Medulla oblongata (tissue), 1 donor: Measurements from ENCODE around the gene IKBKG.
"Not testable (repeated sequence)": the region's sequence is repeated elsewhere in the genome, so short reads cannot be mapped to it uniquely, and the experiment has no call there.

Experiments
- DNase-seq: peaks from one replicate; pipeline ENCODE4 v3.0.0-alpha.2; 2015; ENCODE audit errors: extremely low spot score

The IKBKG gene

DNA sequence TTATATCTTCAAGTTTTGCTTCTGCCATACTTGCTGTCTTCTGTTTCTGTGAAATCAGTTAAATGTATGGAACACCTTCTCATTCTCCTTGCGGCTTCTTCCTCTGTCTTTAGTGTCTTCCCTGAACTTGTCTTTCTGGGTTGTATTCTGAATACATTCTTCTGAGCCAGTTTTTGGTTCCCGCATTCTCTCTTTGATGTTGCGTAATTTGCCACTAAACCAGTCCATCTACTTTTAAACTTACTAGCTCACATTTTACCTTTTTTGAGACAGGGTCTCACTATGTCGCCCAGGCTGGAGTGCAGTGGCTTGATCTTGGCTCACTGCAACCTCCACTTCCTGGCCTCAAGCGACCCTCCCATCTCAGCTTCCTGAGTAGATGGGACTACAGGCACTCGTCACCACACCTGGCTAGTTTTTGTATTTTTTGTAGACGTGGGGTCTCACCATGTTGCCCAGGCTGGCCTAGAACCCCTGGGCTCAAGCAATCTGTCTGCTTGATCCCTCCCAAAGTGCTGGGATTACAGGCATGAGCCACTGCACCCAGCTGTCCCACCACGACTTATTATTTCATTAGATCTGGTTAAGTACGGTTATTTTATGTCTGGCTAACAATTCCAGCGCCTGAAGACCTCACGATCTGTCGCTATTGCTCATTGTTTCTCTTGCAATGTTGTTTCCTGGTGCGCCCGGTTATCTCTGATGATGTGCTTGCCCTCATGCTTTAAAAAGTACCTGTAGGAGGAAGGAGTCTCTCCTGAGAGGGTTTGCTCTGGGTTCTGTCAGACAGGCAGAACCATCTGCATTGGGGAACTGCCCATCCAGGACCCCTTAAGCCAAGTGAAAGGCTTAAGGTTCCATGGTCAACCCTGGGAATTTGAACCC lies 21.6 kb upstream of the IKBKG start:
- DNase-seq, result no peak

GRCh38 chrX:154526901-154527675 lies 20.3 kb upstream of the IKBKG start:
- DNase-seq, result peak; percentile 80

- no peak for DNase-seq
Observed at GRCh38 chrX:154529206-154529612, 18.2 kb upstream of the IKBKG start.

- DNase-seq, result no peak
Observed at GRCh38 chrX:154530286-154530685, 17.1 kb upstream of the IKBKG start.

GRCh38 chrX:154531626-154532025 lies 15.8 kb upstream of the IKBKG start:
- DNase-seq, result no peak

DNA sequence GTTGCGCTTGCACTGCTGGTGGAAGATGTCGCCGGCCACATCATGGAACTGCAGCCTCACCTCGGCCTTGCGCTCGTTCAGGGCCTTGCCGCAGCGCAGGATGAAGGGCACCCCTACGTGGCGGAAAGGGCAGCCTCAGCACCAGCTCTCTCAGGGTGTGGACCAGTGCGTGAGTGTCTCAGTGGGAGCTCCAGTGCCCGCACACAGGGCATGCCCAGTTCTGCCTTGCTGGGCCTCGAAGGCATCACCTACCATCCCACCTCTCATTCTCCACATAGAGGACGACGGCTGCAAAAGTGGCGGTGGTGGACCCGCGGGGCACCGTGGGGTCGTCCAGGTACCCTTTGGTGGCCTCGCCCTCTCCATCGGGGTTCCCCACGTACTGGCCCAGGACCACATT lies 14.7 kb upstream of the IKBKG start:
- no peak for DNase-seq

- peak; percentile 87 for DNase-seq
Observed at GRCh38 chrX:154534526-154535322, 12.7 kb upstream of the IKBKG start.

DNA sequence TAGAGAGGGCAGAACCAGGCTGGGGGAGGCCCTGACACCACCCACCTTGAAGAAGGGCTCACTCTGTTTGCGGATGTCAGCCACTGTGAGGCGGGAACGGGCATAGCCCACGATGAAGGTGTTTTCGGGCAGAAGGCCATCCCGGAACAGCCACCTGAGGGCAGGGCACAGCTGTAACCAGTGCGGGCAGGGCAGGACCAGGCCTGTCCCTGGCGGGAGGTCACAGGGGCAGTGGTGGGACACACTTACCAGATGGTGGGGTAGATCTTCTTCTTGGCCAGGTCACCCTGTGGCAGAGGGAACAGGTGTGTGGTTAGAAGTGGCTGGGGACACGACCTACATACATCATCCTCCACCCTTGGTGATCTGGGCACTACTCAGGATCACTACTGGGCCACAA lies 11.5 kb upstream of the IKBKG start:
- DNase-seq, result no peak

GRCh38 chrX:154539077-154539476 lies 8.3 kb upstream of the IKBKG start:
- peak; percentile 67 for DNase-seq

DNA sequence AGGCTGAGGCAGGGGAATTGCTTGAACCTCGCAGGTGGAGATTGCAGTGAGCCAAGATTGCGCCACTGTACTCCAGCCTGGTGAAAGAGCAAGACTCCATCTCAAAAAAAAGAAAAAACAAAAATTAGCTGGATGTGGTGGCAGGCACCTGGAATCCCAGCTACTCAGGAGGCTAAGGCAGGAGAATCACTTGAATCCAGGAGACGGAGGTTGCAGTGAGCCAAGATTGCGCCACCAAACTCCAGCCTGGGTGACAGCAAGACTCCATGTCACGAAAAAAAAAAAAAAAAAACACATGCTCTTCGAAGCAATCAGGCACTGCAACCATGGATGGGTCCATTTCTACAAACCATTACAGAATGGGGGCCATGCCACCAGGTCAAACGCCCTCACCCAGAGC lies 7.1 kb upstream of the IKBKG start:
- DNase-seq, result not testable (repeated sequence)

DNA sequence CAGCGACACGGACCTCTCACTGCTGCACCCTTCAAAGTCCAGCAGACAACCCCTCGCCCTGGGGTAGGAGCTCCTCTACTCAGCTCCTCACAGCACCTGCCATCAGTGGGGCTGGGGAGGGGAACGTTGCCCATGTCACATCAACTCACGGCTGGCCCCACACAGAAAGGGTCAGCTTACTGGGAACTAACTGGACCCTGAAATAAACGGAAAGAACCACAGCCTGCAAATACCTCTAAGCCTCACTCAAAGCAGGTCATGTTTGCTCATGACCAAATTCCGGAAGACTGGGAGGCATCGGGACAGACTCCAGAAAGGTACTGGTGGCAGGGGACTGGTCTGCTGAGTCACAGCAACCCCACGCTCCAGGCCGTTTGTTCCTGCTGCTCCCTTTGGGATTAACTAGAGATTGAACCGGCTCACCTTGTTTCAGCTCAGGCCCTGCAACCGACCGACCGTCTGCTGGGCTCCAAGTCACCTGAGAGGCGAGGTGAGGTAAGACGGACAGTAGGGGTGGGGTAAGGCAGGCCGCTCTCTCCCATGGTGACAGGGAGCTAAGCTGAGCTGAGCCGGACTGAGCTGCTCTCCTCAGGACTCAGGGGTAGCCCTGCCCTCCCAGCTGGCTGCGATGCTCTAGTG lies 6.4 kb upstream of the IKBKG start:
- no peak for DNase-seq

- no peak for DNase-seq
Observed at GRCh38 chrX:154541589-154541895, 5.9 kb upstream of the IKBKG start.

GRCh38 chrX:154541896-154542722 lies 5.3 kb upstream of the IKBKG start:
- peak; percentile 60 for DNase-seq

GRCh38 chrX:154542723-154543424 lies 4.5 kb upstream of the IKBKG start:
- peak; percentile 46 for DNase-seq

- DNase-seq, result no peak
Observed at GRCh38 chrX:154545673-154546274, 1.6 kb upstream of the IKBKG start.

DNA sequence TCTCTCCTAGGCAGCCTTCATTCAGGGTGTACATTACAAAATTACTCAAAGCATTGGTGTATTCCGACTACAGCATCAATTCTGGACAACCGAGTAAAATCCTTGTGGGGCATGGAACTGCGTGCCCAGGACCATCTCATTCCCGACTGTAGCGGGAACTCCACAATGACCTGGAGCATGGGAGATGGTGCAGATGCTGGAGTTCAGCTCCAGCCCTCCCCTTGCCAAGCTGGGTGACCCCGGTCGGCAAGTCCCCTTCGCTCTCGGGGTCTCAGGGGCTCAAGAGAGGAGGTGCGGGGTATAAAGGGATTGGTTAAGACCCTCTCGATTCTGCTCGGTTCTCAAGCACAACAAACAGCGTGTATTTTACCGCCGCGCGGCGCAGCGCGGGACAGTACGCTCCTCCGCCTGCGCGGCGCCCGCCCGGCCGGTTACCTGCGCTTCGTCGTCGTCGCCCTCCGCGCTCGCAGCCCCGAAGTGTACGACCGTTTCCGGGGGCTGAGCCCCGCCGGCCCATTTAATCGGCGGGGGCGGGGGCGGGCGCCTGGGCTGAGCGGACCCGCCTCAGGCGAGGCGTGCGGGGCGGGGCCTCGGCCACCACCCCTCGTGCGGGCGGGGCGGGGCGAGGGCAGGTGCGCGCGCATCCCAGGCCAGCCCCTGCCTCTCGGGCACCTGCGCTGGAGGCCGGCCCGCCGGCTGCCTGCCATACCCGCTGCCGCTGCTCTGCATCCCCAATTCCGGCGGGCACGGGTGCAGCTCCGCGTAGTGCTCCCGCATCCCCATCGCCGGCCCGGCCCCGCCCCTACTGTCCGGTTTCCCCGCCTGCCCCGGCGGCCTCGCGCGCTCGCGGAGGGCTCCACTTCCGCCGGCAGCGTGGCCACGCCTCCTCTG lies 821 bp upstream of the IKBKG start, which contains the start of gene G6PD:
G6PD (minus strand) TSS at position 493 of the 891 bp plus-strand sequence. CDS start 691 bp downstream, outside the sequence.
- peak; percentile 43 for DNase-seq

- no peak for DNase-seq
Observed at GRCh38 chrX:154548028-154548316, 552 bp downstream of the IKBKG start.

DNA sequence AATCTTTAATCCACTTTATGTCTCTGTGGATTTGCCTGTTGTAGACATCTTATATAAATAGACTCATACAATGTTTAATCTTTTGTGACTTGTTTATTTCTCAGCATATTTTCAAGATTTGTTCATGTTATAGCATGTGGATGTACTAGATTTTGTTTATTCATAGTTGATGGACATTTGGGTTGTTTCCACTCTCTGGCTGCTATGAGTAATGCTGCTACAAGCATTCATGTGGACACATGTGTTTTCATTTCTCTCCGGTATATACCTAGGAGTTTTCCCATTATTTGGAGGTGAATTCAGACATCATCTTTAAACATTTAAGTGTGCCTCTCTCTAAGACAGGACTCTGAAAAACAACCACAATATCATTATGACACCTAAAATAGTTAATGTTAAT lies 2.3 kb downstream of the IKBKG start:
- DNase-seq, result no peak
